ENCODE results near the gene NPS.

DNA sequence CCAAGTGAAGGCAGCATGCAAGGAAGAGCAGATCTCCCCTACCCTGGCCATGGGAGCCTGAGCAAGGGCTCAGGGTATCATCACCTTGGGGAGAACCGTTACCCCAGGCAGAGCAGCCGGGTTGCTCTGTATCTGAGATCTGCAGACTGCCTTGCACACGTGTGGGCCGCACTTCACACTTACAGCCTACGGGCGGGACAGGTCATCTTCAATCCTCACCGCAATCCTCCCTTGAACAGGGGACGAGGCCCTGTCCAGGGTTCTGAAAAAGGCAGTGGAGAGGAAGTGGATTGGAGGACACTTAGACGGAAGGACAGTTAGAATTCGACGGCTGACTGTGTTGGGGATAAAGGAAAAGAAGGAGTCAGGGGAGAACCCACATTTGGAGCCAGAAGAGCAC lies 51.4 kb downstream of the NPS start:
- TF ChIP-seq, protein P1, sequence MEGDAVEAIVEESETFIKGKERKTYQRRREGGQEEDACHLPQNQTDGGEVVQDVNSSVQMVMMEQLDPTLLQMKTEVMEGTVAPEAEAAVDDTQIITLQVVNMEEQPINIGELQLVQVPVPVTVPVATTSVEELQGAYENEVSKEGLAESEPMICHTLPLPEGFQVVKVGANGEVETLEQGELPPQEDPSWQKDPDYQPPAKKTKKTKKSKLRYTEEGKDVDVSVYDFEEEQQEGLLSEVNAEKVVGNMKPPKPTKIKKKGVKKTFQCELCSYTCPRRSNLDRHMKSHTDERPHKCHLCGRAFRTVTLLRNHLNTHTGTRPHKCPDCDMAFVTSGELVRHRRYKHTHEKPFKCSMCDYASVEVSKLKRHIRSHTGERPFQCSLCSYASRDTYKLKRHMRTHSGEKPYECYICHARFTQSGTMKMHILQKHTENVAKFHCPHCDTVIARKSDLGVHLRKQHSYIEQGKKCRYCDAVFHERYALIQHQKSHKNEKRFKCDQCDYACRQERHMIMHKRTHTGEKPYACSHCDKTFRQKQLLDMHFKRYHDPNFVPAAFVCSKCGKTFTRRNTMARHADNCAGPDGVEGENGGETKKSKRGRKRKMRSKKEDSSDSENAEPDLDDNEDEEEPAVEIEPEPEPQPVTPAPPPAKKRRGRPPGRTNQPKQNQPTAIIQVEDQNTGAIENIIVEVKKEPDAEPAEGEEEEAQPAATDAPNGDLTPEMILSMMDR (IDR thresholded peaks at IDR 0.05; ENCODE audit: low read depth, low read length) = no peak
- no peak for TF ChIP-seq EZH2phosphoT487 (IDR thresholded peaks at IDR 0.05; ENCODE audit: low read depth)
